Body of pancreas (tissue), 4 donors: Measurements from ENCODE around the gene TMUB1. TPM values are rescaled to one million over a fixed set of nuclear protein-coding genes. Genes with fewer than 3 reads are reported as not detected.

Source experiments
- ATAC-seq: fragments of 150-250 bp; one replicate; pipeline ENCODE4 v1.9.1; 2016
- DNase-seq, 4 donors: peaks; one replicate each; pipeline ENCODE4 v3.0.0-alpha.2; 2019
- H3K27ac ChIP-seq, 4 donors: fragments of 200-600 bp; sonication (generic); 1 replicate in 3 of 4; 2 replicates in 1 of 4; pipeline versions ENCODE4 v1.5.1 to v1.6.1; 2016 to 2019; ENCODE audit warnings: mild to moderate bottlenecking in 1 of 4, mixed read lengths in 1 of 4, moderate library complexity in 1 of 4
- H3K27me3 ChIP-seq, 2 donors: fragments of 200-600 bp; sonication (generic); one replicate each; pipeline ENCODE4 v1.6.0; 2016; ENCODE audit warnings: mild to moderate bottlenecking in 1 of 2
- H3K36me3 ChIP-seq, 2 donors: fragments of 200-600 bp; sonication (generic); replicated peaks in 1 of 2; 2 replicates each; pipeline ENCODE4 v1.5.1; 2016; ENCODE audit warnings: low read depth in 2 of 2; ENCODE audit not compliant: insufficient read depth in 1 of 2
- H3K4me1 ChIP-seq: fragments of 200-600 bp; sonication (generic); one replicate; pipeline ENCODE4 v1.6.0; 2016
- H3K4me3 ChIP-seq, 2 donors: fragments of 200-600 bp; sonication (generic); 1 replicate in 1 of 2; 2 replicates in 1 of 2; pipeline ENCODE4 v1.5.1; 2016 to 2019
- H3K9me3 ChIP-seq, 3 donors: fragments of 200-600 bp; sonication (generic); 1 replicate in 2 of 3; 2 replicates in 1 of 3; pipeline ENCODE4 v1.5.1; 2016
- CTCF ChIP-seq, 7 experiments: fragments of 450-650 bp in 4 of 7; fragments of 200-600 bp in 3 of 7; sonication (generic) in 3 of 7; IDR thresholded peaks; one replicate each; pipeline ENCODE4 v1.5.1; 2016 to 2019; ENCODE audit warnings: antibody characterized with exemption in 7 of 7
- POLR2A ChIP-seq, 3 donors: fragments of 450-650 bp; IDR thresholded peaks; one replicate each; pipeline ENCODE4 v1.6.1; 2016; ENCODE audit warnings: antibody characterized with exemption in 3 of 3, mild to moderate bottlenecking in 2 of 3
- WGBS, 2 donors: methylation state at CpG; one replicate each; pipeline ENCODE4 v1.1.5; 2017; 5-methylcytosine and 5-hydroxymethylcytosine counted together
- intact Hi-C: fragments of 100-400 bp; cut with DNase I; formaldehyde crosslinking; loops from one replicate; pipeline ENCODE4 v1.15.1; 2023
- total RNA-seq, 2 donors: library from RNA; depleted of rRNA; stranded (reverse); fragments of >200 nt; gene quantifications; one replicate each; pipeline ENCODE4 v1.1.0, GENCODE V29; 2016

Gene TMUB1
- total RNA-seq, 2 donors from 2014 or later: 34.9 to 54.2 TPM

- no peak for TF ChIP-seq POLR2A (IDR thresholded peaks at IDR 0.05)
- TF ChIP-seq CTCF (IDR thresholded peaks at IDR 0.05): no peak
- Histone ChIP-seq H3K9me3 (no peaks in the 10 kb centered on the region), H3K4me3 (no peak overlapping the region), H3K27me3 (no peaks in the 10 kb centered on the region), H3K27ac (no peak overlapping the region), H3K4me1 (no peaks in the 10 kb centered on the region), H3K36me3 (peaks cover 37 to 56% of the 10 kb centered on the region in 2 donors)
- DNase-seq (no peak), ATAC-seq (no peak)
- intact Hi-C loops: no loop called here
- WGBS, 2 donors: 92 to 93% methylated on average over 22 to 25 of the region's 39 CpGs
Observed at GRCh38 chr7:151071032-151071866, 12.0 kb downstream of the TMUB1 start.

GRCh38 chr7:151070574-151070960 lies 12.7 kb downstream of the TMUB1 start:
- DNase-seq (no peak), ATAC-seq (no peak)
- Histone ChIP-seq H3K27ac (no peak overlapping the region), H3K27me3 (no peaks in the 10 kb centered on the region), H3K9me3 (no peaks in the 10 kb centered on the region), H3K36me3 (peaks cover 32 to 56% of the 10 kb centered on the region in 2 donors), H3K4me1 (peaks cover under 1% of the 10 kb centered on the region), H3K4me3 (no peak overlapping the region)
- intact Hi-C loops: no loop called here
- WGBS, 2 donors: 87 to 94% methylated on average over 5 to 15 of the region's 15 CpGs
- no peak for TF ChIP-seq CTCF (IDR thresholded peaks at IDR 0.05)
- TF ChIP-seq POLR2A (IDR thresholded peaks at IDR 0.05): no peak

GRCh38 chr7:151069841-151070573 lies 13.3 kb downstream of the TMUB1 start:
- Histone ChIP-seq H3K27ac (no peak overlapping the region), H3K4me1 (peaks cover 6% of the 10 kb centered on the region), H3K36me3 (peaks cover 28 to 52% of the 10 kb centered on the region in 2 donors), H3K27me3 (no peaks in the 10 kb centered on the region), H3K4me3 (no peak overlapping the region), H3K9me3 (no peaks in the 10 kb centered on the region)
- 88 to 95% methylated on average over 9 to 17 of the region's 17 CpGs for WGBS, 2 donors
- ATAC-seq (no peak), DNase-seq (no peak)
- TF ChIP-seq POLR2A (IDR thresholded peaks at IDR 0.05): no peak
- TF ChIP-seq CTCF (IDR thresholded peaks at IDR 0.05): no peak
- intact Hi-C loops: no loop called here

- Histone ChIP-seq H3K27ac (no peak overlapping the region), H3K9me3 (no peaks in the 10 kb centered on the region), H3K36me3 (peaks cover 27 to 43% of the 10 kb centered on the region in 2 donors), H3K4me3 (no peak overlapping the region), H3K27me3 (no peaks in the 10 kb centered on the region), H3K4me1 (peaks cover 22% of the 10 kb centered on the region)
- 87 to 88% methylated on average over 10 to 12 of the region's 12 CpGs for WGBS, 2 donors
- no peak for ATAC-seq
- TF ChIP-seq POLR2A (IDR thresholded peaks at IDR 0.05) (no peak), CTCF (IDR thresholded peaks at IDR 0.05) (no peak)
- DNase-seq: no peak
- intact Hi-C loops: no loop called here
Observed at GRCh38 chr7:151068069-151068773, 15.1 kb downstream of the TMUB1 start.
